ENCODE results near the gene ROBO1.

Gene ROBO1

DNA sequence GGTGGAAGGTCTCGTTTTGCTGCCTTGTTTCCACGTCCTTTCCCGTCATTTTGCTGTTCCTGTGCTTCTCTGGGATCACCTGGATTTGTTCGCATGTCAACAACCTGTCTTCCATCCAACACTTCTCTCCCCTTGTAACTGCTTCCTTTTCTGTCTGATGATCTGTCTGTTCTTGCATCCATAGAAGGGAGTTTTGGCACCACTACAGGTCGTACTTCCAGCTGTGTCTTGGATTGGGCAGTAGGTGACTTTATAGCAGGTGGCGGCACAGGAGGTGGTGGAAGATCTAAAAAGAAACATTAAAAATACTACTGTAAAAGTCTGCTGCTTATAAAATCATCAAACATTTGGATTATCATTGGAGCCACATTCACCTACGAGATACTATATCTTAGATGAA lies 1161.0 kb downstream of the ROBO1 start:
- no peak overlapping the region for H3K27ac ChIP-seq (ENCODE audit: low read length)
- H3K9me3 ChIP-seq (replicated peaks; ENCODE audit: insufficient read depth, low read length): no peaks in the 10 kb centered on the region
- no peaks in the 10 kb centered on the region for H4K20me1 ChIP-seq (ENCODE audit: insufficient read depth, low read length)
- no peak for DNase-seq
- H3K4me1 ChIP-seq (ENCODE audit: low read length): no peaks in the 10 kb centered on the region
- no peak overlapping the region for H3K9ac ChIP-seq (ENCODE audit: low read length)
- H2AFZ ChIP-seq (ENCODE audit: low read length): no peak overlapping the region
- H3K27me3 ChIP-seq (replicated peaks; ENCODE audit: insufficient read depth, low read length): no peaks in the 10 kb centered on the region
- H3K4me3 ChIP-seq (ENCODE audit: low read length): no peak overlapping the region
- H3K9me2 ChIP-seq (replicated peaks; ENCODE audit: insufficient read depth, low read length): 0 out of 2 replicates have a peak, but pooled peaks cover 2% of the 10 kb centered on the region
- no peaks in the 10 kb centered on the region for H3F3A ChIP-seq (ENCODE audit: insufficient read depth, low read length)
- H3K36me3 ChIP-seq (replicated peaks; ENCODE audit: insufficient read depth, low read length): no peaks in the 10 kb centered on the region
- H3K4me2 ChIP-seq (ENCODE audit: low read depth, low read length): no peak overlapping the region
- no peaks in the 10 kb centered on the region for H3K79me2 ChIP-seq (ENCODE audit: low read length)
- no peak for TF ChIP-seq EZH2phosphoT487 (IDR thresholded peaks at IDR 0.05; ENCODE audit: low read length)
- TF ChIP-seq EZH2 (optimal IDR thresholded peaks at IDR 0.05; ENCODE audit: low read depth, low read length): no peak
- TF ChIP-seq, protein P1, sequence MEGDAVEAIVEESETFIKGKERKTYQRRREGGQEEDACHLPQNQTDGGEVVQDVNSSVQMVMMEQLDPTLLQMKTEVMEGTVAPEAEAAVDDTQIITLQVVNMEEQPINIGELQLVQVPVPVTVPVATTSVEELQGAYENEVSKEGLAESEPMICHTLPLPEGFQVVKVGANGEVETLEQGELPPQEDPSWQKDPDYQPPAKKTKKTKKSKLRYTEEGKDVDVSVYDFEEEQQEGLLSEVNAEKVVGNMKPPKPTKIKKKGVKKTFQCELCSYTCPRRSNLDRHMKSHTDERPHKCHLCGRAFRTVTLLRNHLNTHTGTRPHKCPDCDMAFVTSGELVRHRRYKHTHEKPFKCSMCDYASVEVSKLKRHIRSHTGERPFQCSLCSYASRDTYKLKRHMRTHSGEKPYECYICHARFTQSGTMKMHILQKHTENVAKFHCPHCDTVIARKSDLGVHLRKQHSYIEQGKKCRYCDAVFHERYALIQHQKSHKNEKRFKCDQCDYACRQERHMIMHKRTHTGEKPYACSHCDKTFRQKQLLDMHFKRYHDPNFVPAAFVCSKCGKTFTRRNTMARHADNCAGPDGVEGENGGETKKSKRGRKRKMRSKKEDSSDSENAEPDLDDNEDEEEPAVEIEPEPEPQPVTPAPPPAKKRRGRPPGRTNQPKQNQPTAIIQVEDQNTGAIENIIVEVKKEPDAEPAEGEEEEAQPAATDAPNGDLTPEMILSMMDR (IDR thresholded peaks at IDR 0.05; ENCODE audit: low read length): no peak

DNA sequence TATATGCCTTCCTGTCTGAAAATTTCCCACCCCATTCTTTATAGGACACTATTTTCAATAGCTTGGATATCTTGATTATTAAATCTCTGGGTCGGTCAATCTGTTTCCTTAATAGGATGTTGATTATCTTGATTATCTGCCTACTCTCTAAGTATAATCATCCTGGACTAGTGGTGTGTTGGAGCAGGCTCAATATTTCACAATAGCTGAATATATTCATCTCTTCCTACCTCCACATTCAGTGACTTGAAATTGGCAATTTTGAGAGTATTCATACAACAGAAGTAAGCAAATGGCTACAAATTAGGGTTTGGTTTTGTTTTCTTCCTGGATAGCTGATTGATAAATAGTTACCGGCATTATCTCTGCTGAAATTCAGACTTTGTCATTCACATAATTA lies 1162.6 kb downstream of the ROBO1 start:
- Histone ChIP-seq H3K9me2 (replicated peaks; ENCODE audit: insufficient read depth, low read length) (no peaks in the 10 kb centered on the region), H3F3A (ENCODE audit: insufficient read depth, low read length) (no peaks in the 10 kb centered on the region), H3K27ac (ENCODE audit: low read length) (no peak overlapping the region), H4K20me1 (ENCODE audit: insufficient read depth, low read length) (no peaks in the 10 kb centered on the region), H2AFZ (ENCODE audit: low read length) (no peak overlapping the region), H3K9ac (ENCODE audit: low read length) (no peak overlapping the region), H3K4me3 (ENCODE audit: low read length) (no peak overlapping the region), H3K4me2 (ENCODE audit: low read depth, low read length) (no peak overlapping the region), H3K27me3 (replicated peaks; ENCODE audit: insufficient read depth, low read length) (no peaks in the 10 kb centered on the region), H3K36me3 (replicated peaks; ENCODE audit: insufficient read depth, low read length) (no peaks in the 10 kb centered on the region), H3K9me3 (replicated peaks; ENCODE audit: insufficient read depth, low read length) (no peaks in the 10 kb centered on the region), H3K4me1 (ENCODE audit: low read length) (no peaks in the 10 kb centered on the region), H3K79me2 (ENCODE audit: low read length) (no peaks in the 10 kb centered on the region)
- DNase-seq: no peak
- TF ChIP-seq EZH2 (optimal IDR thresholded peaks at IDR 0.05; ENCODE audit: low read depth, low read length): no peak
- TF ChIP-seq EZH2phosphoT487 (IDR thresholded peaks at IDR 0.05; ENCODE audit: low read length): no peak
- TF ChIP-seq, protein P1 (IDR thresholded peaks at IDR 0.05; ENCODE audit: low read length): no peak

DNA sequence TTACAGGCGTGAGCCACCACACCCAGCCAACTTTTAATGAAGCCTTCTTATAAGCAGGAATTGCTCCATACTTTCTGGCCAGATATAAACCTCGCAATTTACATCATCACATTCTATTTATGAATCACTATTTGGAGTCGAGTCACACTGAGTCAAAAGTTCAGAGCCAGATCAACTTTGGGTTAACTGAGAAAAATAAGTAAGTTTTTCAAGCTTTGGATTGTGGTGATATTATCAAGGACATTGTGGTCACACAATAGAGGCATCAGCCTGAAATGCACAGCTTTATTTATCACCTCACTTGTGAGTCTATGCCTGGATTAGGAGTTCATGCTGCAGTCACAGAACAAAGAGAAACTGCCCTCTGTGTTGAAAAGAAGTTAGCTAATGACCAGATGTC lies 1163.5 kb downstream of the ROBO1 start:
- Histone ChIP-seq H3F3A (ENCODE audit: insufficient read depth, low read length) (no peaks in the 10 kb centered on the region), H2AFZ (ENCODE audit: low read length) (no peak overlapping the region), H3K9ac (ENCODE audit: low read length) (no peak overlapping the region), H3K9me2 (replicated peaks; ENCODE audit: insufficient read depth, low read length) (no peaks in the 10 kb centered on the region), H3K27ac (ENCODE audit: low read length) (no peak overlapping the region), H3K4me1 (ENCODE audit: low read length) (no peaks in the 10 kb centered on the region), H3K4me3 (ENCODE audit: low read length) (no peak overlapping the region), H3K79me2 (ENCODE audit: low read length) (no peaks in the 10 kb centered on the region), H3K27me3 (replicated peaks; ENCODE audit: insufficient read depth, low read length) (no peaks in the 10 kb centered on the region), H3K9me3 (replicated peaks; ENCODE audit: insufficient read depth, low read length) (no peaks in the 10 kb centered on the region), H3K4me2 (ENCODE audit: low read depth, low read length) (no peak overlapping the region), H3K36me3 (replicated peaks; ENCODE audit: insufficient read depth, low read length) (no peaks in the 10 kb centered on the region), H4K20me1 (ENCODE audit: insufficient read depth, low read length) (no peaks in the 10 kb centered on the region)
- no peak for DNase-seq
- TF ChIP-seq EZH2phosphoT487 (IDR thresholded peaks at IDR 0.05; ENCODE audit: low read length) (no peak), EZH2 (optimal IDR thresholded peaks at IDR 0.05; ENCODE audit: low read depth, low read length) (no peak)
- TF ChIP-seq, protein P1 (IDR thresholded peaks at IDR 0.05; ENCODE audit: low read length): no peak

Data from MM.1S (cell line).